GM10266 (cell line): ENCODE results near the gene GSG1L2.

Experiments used
- DNase-seq: peaks from one replicate; pipeline ENCODE4 v3.0.0; 2012; ENCODE audit errors: extremely low spot score
- TF ChIP-seq, protein P1 (sequence below): IDR thresholded peaks from 2 replicates; pipeline ENCODE4 v1.5.1; 2012; ENCODE audit warnings: mild to moderate bottlenecking, low read depth; ENCODE audit not compliant: control insufficient read depth, insufficient read depth; ENCODE audit errors: missing control alignments

The GSG1L2 gene

DNA sequence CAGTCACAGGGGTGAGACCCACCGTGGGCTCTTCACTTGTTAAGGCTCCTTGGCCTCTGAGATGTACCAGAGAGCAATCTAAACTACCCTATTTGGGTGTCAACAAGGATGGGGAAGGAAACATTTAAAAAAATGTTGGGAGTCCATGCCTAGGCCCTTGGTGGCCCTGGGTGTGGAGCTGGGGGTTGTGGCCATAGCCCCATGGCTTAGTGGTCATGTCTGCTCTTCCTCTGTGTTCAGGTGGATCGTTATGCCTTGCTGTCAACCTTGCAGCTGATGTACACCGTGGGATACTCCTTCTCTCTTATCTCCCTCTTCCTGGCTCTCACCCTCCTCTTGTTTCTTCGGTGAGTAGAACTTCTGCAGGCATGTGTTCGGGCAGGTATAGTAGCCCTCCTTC lies 32.4 kb upstream of the GSG1L2 start:
- DNase-seq: no peak
- TF ChIP-seq, protein P1, sequence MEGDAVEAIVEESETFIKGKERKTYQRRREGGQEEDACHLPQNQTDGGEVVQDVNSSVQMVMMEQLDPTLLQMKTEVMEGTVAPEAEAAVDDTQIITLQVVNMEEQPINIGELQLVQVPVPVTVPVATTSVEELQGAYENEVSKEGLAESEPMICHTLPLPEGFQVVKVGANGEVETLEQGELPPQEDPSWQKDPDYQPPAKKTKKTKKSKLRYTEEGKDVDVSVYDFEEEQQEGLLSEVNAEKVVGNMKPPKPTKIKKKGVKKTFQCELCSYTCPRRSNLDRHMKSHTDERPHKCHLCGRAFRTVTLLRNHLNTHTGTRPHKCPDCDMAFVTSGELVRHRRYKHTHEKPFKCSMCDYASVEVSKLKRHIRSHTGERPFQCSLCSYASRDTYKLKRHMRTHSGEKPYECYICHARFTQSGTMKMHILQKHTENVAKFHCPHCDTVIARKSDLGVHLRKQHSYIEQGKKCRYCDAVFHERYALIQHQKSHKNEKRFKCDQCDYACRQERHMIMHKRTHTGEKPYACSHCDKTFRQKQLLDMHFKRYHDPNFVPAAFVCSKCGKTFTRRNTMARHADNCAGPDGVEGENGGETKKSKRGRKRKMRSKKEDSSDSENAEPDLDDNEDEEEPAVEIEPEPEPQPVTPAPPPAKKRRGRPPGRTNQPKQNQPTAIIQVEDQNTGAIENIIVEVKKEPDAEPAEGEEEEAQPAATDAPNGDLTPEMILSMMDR: no peak

DNA sequence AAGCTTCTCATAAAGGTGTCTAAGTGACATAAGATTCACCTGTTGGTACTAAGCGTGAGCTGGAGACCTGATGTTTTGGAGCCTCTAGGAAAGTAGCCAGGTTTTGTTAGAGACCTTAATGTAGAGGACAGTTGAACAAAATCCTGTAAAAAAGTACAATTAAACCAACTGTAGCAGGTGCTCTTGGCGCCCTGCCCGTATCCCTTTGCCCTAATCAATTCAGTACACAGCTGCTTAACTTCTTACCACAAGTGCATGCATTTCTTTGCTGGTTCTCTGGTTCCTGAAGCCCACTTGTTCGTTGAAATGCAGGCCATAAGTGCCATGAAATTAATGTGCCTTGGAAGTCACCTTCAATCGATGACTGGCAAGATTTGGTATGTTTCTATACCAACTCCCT lies 28.3 kb upstream of the GSG1L2 start:
- no peak for DNase-seq
- TF ChIP-seq, protein P1: no peak

DNA sequence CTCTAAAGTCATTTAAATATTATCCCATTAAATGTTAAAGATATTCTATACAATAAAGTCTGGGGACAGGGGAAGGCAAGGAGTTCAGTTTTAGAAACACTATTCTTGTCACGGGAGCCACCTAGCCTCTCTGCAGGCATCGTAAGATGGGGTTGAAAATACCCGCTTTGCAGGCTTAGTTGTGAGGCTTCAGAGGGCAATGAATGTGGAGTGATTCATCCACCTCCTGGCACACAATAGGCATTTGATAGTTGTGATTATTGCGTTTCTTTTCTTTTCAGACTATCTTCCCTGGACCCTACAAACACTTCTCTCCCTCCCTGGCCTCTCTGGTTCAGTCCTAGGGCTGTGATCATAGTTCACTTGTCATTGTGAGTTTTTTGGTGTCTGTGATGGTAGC lies 23.4 kb upstream of the GSG1L2 start:
- no peak for DNase-seq
- TF ChIP-seq, protein P1: no peak

DNA sequence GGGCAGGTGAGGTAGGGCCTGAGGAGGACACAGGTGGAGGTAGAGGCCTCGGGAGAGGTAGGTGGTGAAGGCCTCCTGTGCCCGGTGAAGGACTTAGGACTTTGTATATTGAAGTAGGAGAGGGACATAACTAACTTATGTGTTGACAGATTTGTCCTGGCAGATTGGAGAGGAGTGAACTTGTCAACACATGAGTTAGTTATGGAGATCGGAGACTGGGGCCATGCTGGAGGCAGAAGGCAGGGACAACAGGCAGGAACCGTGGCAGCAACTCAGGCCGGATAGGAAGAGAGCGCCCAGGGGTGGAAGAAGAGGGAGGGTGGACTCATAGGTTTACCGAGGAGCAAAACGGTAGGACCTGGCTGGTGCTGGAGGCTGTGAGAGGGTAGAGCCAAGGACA lies 22.3 kb upstream of the GSG1L2 start:
- TF ChIP-seq, protein P1: no peak
- no peak for DNase-seq

DNA sequence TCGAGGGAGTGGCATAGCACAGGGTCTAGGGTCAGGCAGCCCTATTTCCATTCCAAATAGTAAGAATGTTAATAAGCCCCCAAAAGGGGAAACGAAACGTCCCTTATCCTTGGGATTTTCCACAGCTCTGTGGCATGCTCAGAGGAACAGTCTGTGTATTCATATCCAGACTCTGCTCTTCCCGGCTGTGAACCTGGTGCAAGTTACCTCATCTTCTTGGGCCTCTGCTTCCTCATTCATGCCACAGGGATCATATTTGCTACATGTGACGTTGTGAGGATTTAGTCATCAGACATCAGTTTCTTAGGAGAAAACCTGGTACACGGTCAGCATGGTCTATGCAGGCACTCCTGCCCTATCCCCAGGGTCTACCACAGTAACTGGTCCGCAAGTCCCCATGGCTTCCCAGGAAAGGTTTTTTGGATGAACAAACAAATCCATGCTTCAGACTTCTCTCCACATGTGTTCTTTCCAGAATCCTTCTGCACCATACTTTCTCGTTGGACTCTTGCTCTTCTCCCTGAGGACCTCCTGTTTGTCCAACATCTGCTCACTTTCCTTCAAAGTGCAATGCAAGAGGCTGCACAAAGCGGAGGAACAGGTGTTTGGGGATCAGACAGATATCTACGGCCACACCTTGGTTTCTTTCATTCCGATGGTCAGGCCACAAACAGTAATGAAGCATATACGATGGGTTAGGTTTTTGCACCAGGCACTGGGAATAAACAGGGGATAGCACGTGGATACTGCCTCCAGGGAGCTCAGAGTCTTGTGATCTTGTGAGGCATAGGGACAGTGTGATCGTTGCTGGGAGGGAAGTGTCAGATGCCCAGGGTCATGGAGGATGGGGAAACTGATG lies 21.5 kb upstream of the GSG1L2 start:
- TF ChIP-seq, protein P1: no peak
- DNase-seq: no peak

DNA sequence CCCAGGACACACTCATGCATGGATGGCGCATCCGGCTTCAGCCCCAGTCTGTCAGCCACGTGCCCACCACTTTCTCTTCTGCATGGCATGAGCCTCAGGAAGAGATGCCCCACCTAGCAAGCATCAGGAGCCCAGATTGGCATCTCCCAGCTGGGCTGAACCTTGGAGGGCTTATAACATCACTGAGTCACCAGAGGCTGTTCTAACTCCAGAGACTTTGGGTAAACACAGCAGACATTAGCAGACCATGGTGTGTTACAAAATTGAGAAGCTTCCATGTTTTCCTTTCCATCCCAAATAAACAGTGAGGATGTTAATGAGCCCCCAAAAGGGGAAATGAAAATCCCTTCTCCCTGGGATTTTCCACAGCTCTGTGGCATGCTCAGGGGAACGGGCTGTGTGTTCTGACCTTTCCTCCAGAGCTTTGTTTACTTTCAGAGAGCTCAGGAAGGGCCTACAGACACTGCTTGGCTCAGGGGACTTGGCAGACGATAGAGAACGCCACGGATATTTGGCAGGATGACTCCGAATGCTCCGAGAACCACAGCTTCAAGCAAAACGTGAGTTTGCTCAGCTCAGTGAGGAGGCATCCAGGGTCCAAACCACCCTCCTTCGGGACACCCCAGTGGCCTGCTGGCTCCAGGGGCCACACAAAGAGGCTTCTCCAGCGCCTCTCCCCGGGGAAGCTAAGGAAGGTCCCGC lies 20.3 kb upstream of the GSG1L2 start:
- no peak for DNase-seq
- TF ChIP-seq, protein P1: no peak

DNA sequence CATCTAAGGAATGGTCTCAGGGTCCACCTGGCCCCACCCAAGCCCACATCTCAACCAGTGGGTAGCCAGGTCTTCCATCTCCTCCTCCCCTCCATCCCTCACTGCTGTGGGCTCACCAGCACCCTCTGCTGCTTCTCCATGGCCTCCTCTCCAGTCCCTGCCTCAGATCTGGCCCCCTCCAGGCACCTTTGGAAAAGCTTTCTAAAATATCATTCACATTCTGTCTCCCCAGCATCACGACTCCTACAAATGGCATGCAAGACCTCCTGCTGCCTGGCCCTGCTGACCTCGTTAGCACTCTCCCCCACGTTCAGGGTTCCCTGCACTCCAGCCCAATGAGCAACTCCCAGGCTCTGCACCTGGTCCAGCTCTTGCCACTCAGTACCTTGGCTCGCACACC lies 17.6 kb upstream of the GSG1L2 start:
- TF ChIP-seq, protein P1: no peak
- DNase-seq: no peak
